K562 (cell line): ENCODE measurements around the gene PHC3. TPM values are rescaled to one million over a fixed set of nuclear protein-coding genes. Genes with fewer than 3 reads are reported as not detected.
A peak's percentile ranks its signal among the peaks of the same experiment; 100 is the strongest.

ENCODE experiments used
- ATAC-seq: fragments of 200-7000 bp; cut with Tn5 transposase; 3 replicates; pipeline ENCODE4 v1.9.1; 2020; ENCODE audit warnings: moderate library complexity
- BruUV-seq: library from RNA; stranded (reverse); fragments of 400-500 nt; replicated peaks from 2 replicates; lab custom pipeline; 2021; lab: Mats Ljungman, UMichigan
- CTCF ChIA-PET: fragments of 300-600 bp; formaldehyde crosslinking; extraction: SDS; loops from one replicate; lab custom pipeline; 2021; ENCODE audit warnings: low intra/inter-chr PET ratio; lab: Yijun Ruan, JAX
- POLR2A ChIA-PET: fragments of 300-600, 350-650 bp; sonication (Branson Sonifier 250); formaldehyde crosslinking; extraction: SDS; loops from one replicate; lab custom pipeline; 2021; ENCODE audit warnings: antibody characterized with exemption, inconsistent platforms; lab: Yijun Ruan, JAX
- DNase-seq, 4 experiments: peaks; one replicate each; pipeline versions ENCODE4 v3.0.0 to v3.0.0-alpha.2; 2011 to 2018; ENCODE audit warnings: low spot score in 3 of 4, mixed read lengths in 3 of 4; ENCODE audit errors: extremely low read depth in 1 of 4
- FAIRE-seq: peaks from 2 replicates; lab custom pipeline; 2011; peaks lifted over from hg19 to GRCh38; lab: Jason Lieb, UNC
- H2AFZ ChIP-seq: 2 replicates; pipeline ENCODE4 v1.6.0; 2011; ENCODE audit warnings: low read depth, low read length, control low read depth, inconsistent platforms
- H3K27ac ChIP-seq: fragments of 200-600 bp; 3 replicates; pipeline ENCODE4 v1.8.0; 2011; ENCODE audit warnings: low read depth, mild to moderate bottlenecking, control low read depth, inconsistent platforms, low read length, moderate library complexity, mixed read lengths; ENCODE audit errors: extremely low read depth
- H3K27me3 ChIP-seq, 2 experiments: fragments of 300-600 bp in 1 of 2; 2 replicates in 1 of 2; 3 replicates in 1 of 2; pipeline versions ENCODE4 v1.6.0 to v1.8.0; 2011; ENCODE audit warnings: inconsistent platforms in 2 of 2, low read length in 2 of 2, mild to moderate bottlenecking in 1 of 2, mixed read lengths in 1 of 2, moderate library complexity in 1 of 2; ENCODE audit not compliant: control insufficient read depth in 2 of 2, insufficient read depth in 2 of 2
- H3K36me3 ChIP-seq: fragments of 300-600 bp; 3 replicates; pipeline ENCODE4 v1.8.0; 2011; ENCODE audit warnings: mild to moderate bottlenecking, low read length, inconsistent platforms; ENCODE audit not compliant: control insufficient read depth, insufficient read depth
- H3K4me1 ChIP-seq, 2 experiments: fragments of 200-600 bp in 1 of 2; replicated peaks in 1 of 2; 2 replicates in 1 of 2; 3 replicates in 1 of 2; pipeline versions ENCODE4 v1.5.1 to v1.8.0; 2011; ENCODE audit warnings: inconsistent platforms in 2 of 2, low read length in 2 of 2, mild to moderate bottlenecking in 1 of 2, mixed read lengths in 1 of 2, moderate library complexity in 1 of 2; ENCODE audit not compliant: control insufficient read depth in 2 of 2, insufficient read depth in 2 of 2
- H3K4me2 ChIP-seq: 2 replicates; pipeline ENCODE4 v1.6.1; 2011; ENCODE audit warnings: low read length, control low read depth, inconsistent platforms, mixed read lengths; ENCODE audit not compliant: insufficient read depth
- H3K4me3 ChIP-seq: fragments of 200-600 bp; sonication (generic), shearing (Covaris generic); 2 replicates; pipeline ENCODE4 v1.5.1; 2016; ENCODE audit warnings: control low read depth, inconsistent platforms
- H3K79me2 ChIP-seq: fragments of 200-600 bp; 3 replicates; pipeline ENCODE4 v1.8.0; 2011; ENCODE audit warnings: low read length, inconsistent platforms; ENCODE audit not compliant: control insufficient read depth, insufficient read depth
- H3K9ac ChIP-seq, 2 experiments: 2 replicates each; pipeline versions ENCODE4 v1.6.0 to v1.6.1; 2011; ENCODE audit warnings: low read depth in 2 of 2, low read length in 2 of 2, control low read depth in 1 of 2, inconsistent platforms in 1 of 2, mild to moderate bottlenecking in 1 of 2, mixed read lengths in 1 of 2; ENCODE audit not compliant: insufficient read depth in 1 of 2
- H3K9me1 ChIP-seq: one replicate; pipeline ENCODE4 v1.6.0; 2011; ENCODE audit warnings: inconsistent platforms, mild to moderate bottlenecking, low read length, moderate library complexity; ENCODE audit not compliant: control insufficient read depth, insufficient read depth
- H3K9me3 ChIP-seq: replicated peaks from 2 replicates; pipeline ENCODE4 v1.5.1; 2011; ENCODE audit warnings: low read depth, low read length, inconsistent platforms; ENCODE audit not compliant: control insufficient read depth, insufficient read depth
- H4K20me1 ChIP-seq: replicated peaks from 2 replicates; pipeline ENCODE4 v1.6.1; 2011; ENCODE audit warnings: low read length, inconsistent platforms, mixed read lengths; ENCODE audit not compliant: control insufficient read depth, insufficient read depth
- ATF1 ChIP-seq, 2 experiments: fragments of 450-650 bp in 1 of 2; IDR thresholded peaks; 2 replicates each; pipeline ENCODE4 v1.6.1; 2016; ENCODE audit warnings: missing compliant biosample characterization in 1 of 2, missing genetic modification characterization in 1 of 2
- ESRRA ChIP-seq: fragments of 450-650 bp; IDR thresholded peaks from 2 replicates; pipeline ENCODE4 v1.6.1; 2014; ENCODE audit warnings: low read depth, mild to moderate bottlenecking, moderate library complexity, borderline replicate concordance
- ETS2 ChIP-seq: IDR thresholded peaks from 2 replicates; pipeline ENCODE4 v1.6.1; 2016; ENCODE audit warnings: borderline replicate concordance, missing genetic modification characterization, mild to moderate bottlenecking, moderate library complexity, missing compliant biosample characterization; ENCODE audit not compliant: poor library complexity, severe bottlenecking
- MEF2A ChIP-seq: IDR thresholded peaks from 2 replicates; pipeline ENCODE4 v1.6.1; 2011; ENCODE audit warnings: low read depth, mild to moderate bottlenecking, low read length, moderate library complexity; ENCODE audit not compliant: control insufficient read depth
- NRF1 ChIP-seq, 2 experiments: fragments of 450-650 bp; IDR thresholded peaks in 1 of 2; conservative IDR thresholded peaks in 1 of 2; 2 replicates each; pipeline ENCODE4 v1.6.1; 2014; ENCODE audit warnings: mild to moderate bottlenecking in 2 of 2
- PRDM10 ChIP-seq: fragments of 450-650 bp; IDR thresholded peaks from 2 replicates; pipeline ENCODE4 v1.6.1; 2018; ENCODE audit not compliant: partially characterized antibody
- ZBTB40 ChIP-seq, 2 experiments: fragments of 450-650 bp in 1 of 2; sonication (generic) in 1 of 2; formaldehyde crosslinking in 1 of 2; IDR thresholded peaks; 2 replicates each; pipeline versions ENCODE4 v1.7.1 to v1.9.0; 2016 to 2022; ENCODE audit warnings: inconsistent platforms in 1 of 2, mild to moderate bottlenecking in 1 of 2, missing genetic modification reagents in 1 of 2
- WGBS: fragments of 100-300 bp; shearing (Covaris generic); methylation state at CpG from one replicate; pipeline ENCODE4 v1.1.6; 2016; ENCODE audit warnings: low coverage, mixed read lengths; ENCODE audit not compliant: insufficient coverage; ENCODE audit errors: missing lambda C conversion rate; 5-methylcytosine and 5-hydroxymethylcytosine counted together
- in situ Hi-C: fragments of 300-500 bp; cut with MboI; formaldehyde crosslinking; loops from 4 replicates; pipeline ENCODE4 v1.15.0; 2018; ENCODE audit warnings: inconsistent platforms, mixed read lengths
- intact Hi-C: fragments of 100-400 bp; cut with micrococcal nuclease; formaldehyde crosslinking; loops from 2 replicates; pipeline ENCODE4 v1.14.2; 2022
- polyA plus RNA-seq, 8 experiments: library from polyadenylated mRNA; depleted of rRNA in 4 of 8; stranded (reverse) in 5 of 8; unstranded in 3 of 8; fragments of >200 nt; fragmentation: Nextera tagmentation in 2 of 8; fragmentation: Illumina TruSeq in 1 of 8; extraction: Ambion mirVana in 2 of 8; extraction: Trizol in 1 of 8; gene quantifications; 2 replicates each; pipeline versions ENCODE4 v1.2.1 to v1.2.3, GENCODE V29; 2011 to 2014; ENCODE audit warnings: inconsistent platforms in 1 of 8, missing spikeins in 1 of 8
- total RNA-seq, 7 experiments: library from RNA; depleted of rRNA in 6 of 7; stranded (reverse); fragments of >200 nt in 6 of 7; fragmentation: Illumina TruSeq in 2 of 7; extraction: Trizol in 2 of 7; gene quantifications; 2 replicates each; pipeline versions ENCODE4 v1.2.1 to v1.2.3, GENCODE V29; 2011 to 2021; ENCODE audit warnings: low replicate concordance in 1 of 7

Gene PHC3
- total and polyA plus RNA-seq, 9 of the 15 experiments (the other 6 are each of a cell fraction or from before 2014, with no cell fraction given), result 3.1 to 21.6 (median 10.5) TPM

GRCh38 chr3:170144437-170144843 lies 37.1 kb downstream of the PHC3 start:
- CTCF ChIA-PET, result no interaction called here
- no peak for TF ChIP-seq ESRRA
- TF ChIP-seq MEF2A, result no peak
- no peak for TF ChIP-seq ATF1 (CRISPR knock-in tag; IDR thresholded peaks at IDR 0.05)
- TF ChIP-seq ATF1 (tag; IDR thresholded peaks at IDR 0.05), result no peak
- TF ChIP-seq NRF1 (conservative IDR thresholded peaks at IDR 0.05 in 1 of 2, IDR thresholded peaks at IDR 0.05 in 1 of 2), result no peak
- peak; percentile 46 for TF ChIP-seq PRDM10
- no peak for TF ChIP-seq ETS2
- no peak for TF ChIP-seq ZBTB40 (IDR thresholded peaks at IDR 0.05)
- no peak for TF ChIP-seq ZBTB40 (CRISPR knock-in tag; IDR thresholded peaks at IDR 0.05)

More at GRCh38 chr3:170144437-170144843, 37.1 kb downstream of the PHC3 start:
- H3K4me3 ChIP-seq, result no peak overlapping the region
- H3K79me2 ChIP-seq, result peaks cover 9% of the 10 kb centered on the region; the same call in 2 of the 3 replicates
- FAIRE-seq (peak; percentile 58), ATAC-seq (peak; percentile 32), DNase-seq (no peak)
- H3K4me1 ChIP-seq, result no peaks in the 10 kb centered on the region
- H3K27me3 ChIP-seq, result no peaks in the 10 kb centered on the region
- BruUV-seq, result no TSS peak
- H2AFZ ChIP-seq, result no peak overlapping the region
- peak overlapping the region in 1 of 2 experiments; percentile 45; a peak in 1 of 4 replicates for H3K9ac ChIP-seq
- no peaks in the 10 kb centered on the region for H3K9me3 ChIP-seq
- intact Hi-C loops (no loop called here), in situ Hi-C loops (no loop called here)
- peaks cover 31% of the 10 kb centered on the region for H3K36me3 ChIP-seq
- no peaks in the 10 kb centered on the region for H3K9me1 ChIP-seq
- H3K27ac ChIP-seq, result no peak overlapping the region
- no peaks in the 10 kb centered on the region for H4K20me1 ChIP-seq
- 95% methylated on average over 3 of the region's 3 CpGs for WGBS
- H3K4me2 ChIP-seq, result no peak overlapping the region
- POLR2A ChIA-PET, result no interaction called here
